GM12875 (cell line): ENCODE results near the gene ULBP3.
"Not testable (repeated sequence)": the region's sequence is repeated elsewhere in the genome, so short reads cannot be mapped to it uniquely, and the experiment has no call there.

Experiments used
- H3K4me3 ChIP-seq: one replicate; pipeline ENCODE4 v1.5.1; 2011; ENCODE audit warnings: low read depth, low read length, control low read depth
- TF ChIP-seq, protein P1 (sequence below): IDR thresholded peaks from 2 replicates; pipeline ENCODE4 v1.5.1; 2011; ENCODE audit warnings: low read depth, mild to moderate bottlenecking, control low read depth, inconsistent platforms, low read length, moderate library complexity, borderline replicate concordance; ENCODE audit not compliant: insufficient read depth

Gene ULBP3

DNA sequence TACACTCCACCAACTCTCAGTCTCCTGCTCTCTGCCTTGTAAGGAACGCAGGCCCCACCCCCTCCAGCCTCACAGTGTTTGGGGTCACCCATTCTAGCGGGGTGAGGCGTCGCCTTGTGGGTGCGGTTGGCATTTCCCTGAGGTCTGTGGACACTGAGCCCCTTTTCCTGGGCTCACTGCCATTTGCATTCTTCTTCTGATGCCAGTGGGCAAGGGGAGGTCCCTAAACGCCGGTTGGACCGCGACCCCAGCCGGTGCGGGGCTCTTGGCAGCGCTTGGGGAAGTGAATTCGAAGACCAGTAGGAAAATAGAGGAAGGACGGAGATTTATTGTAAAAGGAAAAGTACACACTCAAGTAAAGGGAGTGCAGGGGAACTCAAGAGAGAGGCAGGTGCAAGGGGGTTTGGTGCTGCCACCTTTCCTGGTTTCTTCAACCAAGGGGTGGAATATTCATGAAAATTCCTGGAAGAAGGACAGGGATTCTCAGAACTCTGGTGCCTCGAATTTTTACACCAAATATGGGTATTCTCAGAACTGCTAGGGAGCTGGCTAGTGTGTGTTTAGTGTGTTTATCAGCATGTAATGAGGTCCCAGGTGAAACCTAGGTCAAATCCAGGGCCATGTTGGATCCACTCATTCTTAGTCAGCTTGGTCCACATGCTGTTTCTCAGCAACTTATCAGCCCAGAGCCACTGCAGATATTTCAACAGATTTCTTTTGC is 53.5 kb downstream of the ULBP3 start:
- not testable (repeated sequence) for H3K4me3 ChIP-seq
- TF ChIP-seq, protein P1, sequence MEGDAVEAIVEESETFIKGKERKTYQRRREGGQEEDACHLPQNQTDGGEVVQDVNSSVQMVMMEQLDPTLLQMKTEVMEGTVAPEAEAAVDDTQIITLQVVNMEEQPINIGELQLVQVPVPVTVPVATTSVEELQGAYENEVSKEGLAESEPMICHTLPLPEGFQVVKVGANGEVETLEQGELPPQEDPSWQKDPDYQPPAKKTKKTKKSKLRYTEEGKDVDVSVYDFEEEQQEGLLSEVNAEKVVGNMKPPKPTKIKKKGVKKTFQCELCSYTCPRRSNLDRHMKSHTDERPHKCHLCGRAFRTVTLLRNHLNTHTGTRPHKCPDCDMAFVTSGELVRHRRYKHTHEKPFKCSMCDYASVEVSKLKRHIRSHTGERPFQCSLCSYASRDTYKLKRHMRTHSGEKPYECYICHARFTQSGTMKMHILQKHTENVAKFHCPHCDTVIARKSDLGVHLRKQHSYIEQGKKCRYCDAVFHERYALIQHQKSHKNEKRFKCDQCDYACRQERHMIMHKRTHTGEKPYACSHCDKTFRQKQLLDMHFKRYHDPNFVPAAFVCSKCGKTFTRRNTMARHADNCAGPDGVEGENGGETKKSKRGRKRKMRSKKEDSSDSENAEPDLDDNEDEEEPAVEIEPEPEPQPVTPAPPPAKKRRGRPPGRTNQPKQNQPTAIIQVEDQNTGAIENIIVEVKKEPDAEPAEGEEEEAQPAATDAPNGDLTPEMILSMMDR = 0 out of 2 replicates have a peak, but pooled peaks have one; percentile 4

DNA sequence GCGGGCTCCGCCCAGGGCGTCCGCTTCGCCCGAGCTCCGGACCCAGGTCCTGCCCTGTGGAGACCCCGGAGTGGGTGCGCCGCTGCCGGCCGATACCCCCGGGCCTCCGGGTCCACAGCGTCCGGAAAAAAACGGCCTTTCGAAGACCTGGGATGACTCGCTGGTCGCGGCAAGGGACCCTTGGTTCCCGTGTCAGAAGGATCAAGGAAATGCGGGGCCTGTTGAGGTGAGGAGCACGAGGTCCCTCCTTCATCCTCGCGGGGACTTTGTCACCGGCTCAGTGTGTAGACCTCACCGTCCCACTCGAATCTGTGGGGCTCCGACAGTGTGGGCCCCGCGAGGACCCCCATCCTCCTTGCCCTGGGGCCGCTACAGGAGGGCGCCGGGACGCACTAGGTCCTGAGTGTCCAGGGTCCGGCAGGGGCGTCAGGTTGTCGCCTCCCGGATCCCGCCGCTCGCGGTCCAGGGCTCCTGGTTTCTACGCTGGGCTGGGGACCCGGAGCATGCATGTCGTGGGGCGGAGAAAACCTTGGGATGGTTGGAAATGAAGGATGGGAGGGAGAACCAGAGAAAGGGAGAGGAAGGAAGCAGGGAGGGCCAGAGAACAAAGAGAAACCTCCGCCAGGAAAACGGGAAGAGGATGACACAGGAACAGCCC is 54.2 kb downstream of the ULBP3 start:
- H3K4me3 ChIP-seq = not testable (repeated sequence)

DNA sequence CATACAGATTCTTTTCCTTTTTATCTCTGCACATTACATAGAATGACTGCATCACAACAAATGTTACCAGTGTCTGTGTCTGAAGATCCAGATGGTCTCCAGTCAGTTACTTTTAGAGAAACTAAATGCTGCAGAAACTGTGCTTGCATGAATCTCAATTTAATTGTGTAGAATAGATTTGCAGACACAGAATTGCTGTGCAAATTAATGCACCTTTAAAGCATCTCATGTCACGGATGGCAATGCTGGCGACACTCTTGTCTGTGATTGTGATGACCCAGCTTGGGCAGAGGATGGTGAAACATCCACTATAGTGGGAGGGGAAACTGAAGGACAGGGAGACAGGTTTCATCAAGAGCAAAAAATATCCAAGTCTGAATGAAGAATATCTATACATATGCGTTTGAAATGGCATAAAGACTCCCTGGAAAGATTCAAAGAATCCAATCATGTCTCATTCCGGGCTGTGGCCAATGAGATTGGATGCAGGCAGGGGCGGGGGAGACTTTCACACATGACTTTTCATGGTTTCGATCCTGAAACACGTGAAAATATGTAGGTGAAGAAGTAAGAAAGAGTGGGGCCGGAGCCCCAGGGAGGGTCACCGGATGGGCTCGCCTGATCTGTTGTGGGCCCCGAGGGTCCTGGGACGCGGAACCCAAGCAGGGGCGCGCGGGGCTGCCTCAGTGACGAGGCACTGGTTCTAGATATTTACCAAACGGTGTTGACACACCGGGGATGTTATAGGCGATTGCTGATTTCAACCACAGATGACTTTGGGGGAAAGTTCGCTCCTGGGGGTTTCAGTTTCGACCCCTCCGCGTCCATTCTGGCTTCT is 54.9 kb downstream of the ULBP3 start:
- H3K4me3 ChIP-seq = not testable (repeated sequence)

DNA sequence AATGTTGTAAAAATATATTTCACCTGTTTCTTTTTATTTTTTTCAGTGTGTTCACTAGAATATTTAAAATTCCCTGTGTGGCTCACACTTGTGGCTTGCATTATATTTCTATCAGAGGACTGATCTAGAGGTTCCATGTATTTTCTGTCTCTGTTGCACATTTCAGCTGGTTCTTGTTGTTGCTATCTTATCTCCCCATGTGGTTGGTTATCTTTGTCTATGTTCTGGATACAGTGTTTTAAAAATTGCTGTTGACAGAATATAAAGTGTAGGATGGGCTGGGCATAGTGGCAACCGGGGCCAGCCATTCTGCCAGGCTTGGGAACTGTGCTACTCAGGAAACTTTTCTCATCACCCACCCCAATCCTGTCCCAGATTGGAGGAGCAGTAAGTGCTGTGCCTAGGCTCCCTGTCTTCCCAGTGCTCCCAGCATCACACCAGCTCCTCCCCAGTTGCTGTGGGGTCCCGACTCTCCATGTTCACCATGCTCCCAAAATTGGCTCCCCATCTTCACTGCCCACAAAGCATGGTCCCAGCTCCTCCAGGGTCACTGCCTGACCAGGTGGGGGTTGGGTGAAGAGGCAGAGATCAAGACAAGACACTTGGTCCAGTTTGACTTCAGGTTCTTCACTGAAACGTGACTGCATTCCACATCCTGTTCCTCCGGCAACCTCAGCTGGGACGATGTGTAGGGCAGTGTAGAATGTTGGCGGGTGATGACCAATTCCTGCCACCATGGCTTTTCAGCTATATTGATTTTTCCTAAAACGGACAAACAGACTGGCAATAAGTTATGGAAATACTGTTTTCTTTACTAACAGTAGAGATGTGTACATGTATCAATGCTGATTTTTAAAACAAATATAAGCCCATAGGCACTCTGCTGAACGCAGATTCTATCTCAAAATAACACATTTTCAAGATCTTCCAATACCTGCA is 55.8 kb downstream of the ULBP3 start:
- not testable (repeated sequence) for H3K4me3 ChIP-seq
